ENCODE data around the gene ADISSP. TPM values are rescaled to one million over a fixed set of nuclear protein-coding genes. Genes with fewer than 3 reads are reported as not detected.

The ADISSP gene
- total and polyA plus RNA-seq, 2 of the 8 experiments (the other 6 are each of a cell fraction or from before 2014, with no cell fraction given), result 111 to 141 TPM

GRCh38 chr20:3748073-3748472 lies 19.5 kb downstream of the ADISSP start:
- FAIRE-seq (no peak), DNase-seq (ENCODE audit: low read depth in 1 of 2, low spot score in 2 of 2) (no peak)
- ChIA-PET POLR2A (ENCODE audit: partially characterized antibody) (interaction anchor here (0.8 to 1.6 kb wide), 5 partner anchors 9 to 75 kb away, joined by 3 to 6 read pairs (median 3); no protein-coding TSS in a partner anchor), CTCF (ENCODE audit: partially characterized antibody) (interaction anchor here (0.9 to 18.6 kb wide), 15 partner anchors 14 to 118 kb away, joined by 3 to 308 read pairs (median 12); partner anchors contain the start of genes ADISSP, CENPB, HSPA12B and SIGLEC1)
- Histone ChIP-seq H3K56ac (replicated peaks; ENCODE audit: insufficient read length, low read depth, low read length) (no peak overlapping the region), H4K8ac (ENCODE audit: extremely low read depth, insufficient read depth, low read length) (no peak overlapping the region), H3K79me2 (ENCODE audit: control insufficient read depth in 1 of 2, insufficient read depth in 2 of 2, low read length in 2 of 2) (no peaks in the 10 kb centered on the region), H4K5ac (ENCODE audit: insufficient read length, low read depth, low read length) (no peak overlapping the region), H3K14ac (ENCODE audit: insufficient read length) (no peak overlapping the region), H3K4me3 (ENCODE audit: extremely low read depth in 1 of 4, insufficient read depth in 2 of 4, low read depth in 3 of 4, low read length in 4 of 4) (no peak overlapping the region), H3K23me2 (ENCODE audit: low read depth, low read length) (peaks cover 25% of the 10 kb centered on the region), H3K23ac (ENCODE audit: insufficient read length) (no peak overlapping the region), H3K18ac (ENCODE audit: extremely low read depth, low read length) (no peak overlapping the region), H3K36me3 (ENCODE audit: control insufficient read depth in 2 of 4, insufficient read depth in 4 of 4, low read length in 3 of 4) (no peaks in the 10 kb centered on the region; a peak in 1 of 8 replicates), H2BK15ac (ENCODE audit: low read length) (no peak overlapping the region), H2AFZ (ENCODE audit: low read length) (no peak overlapping the region), H3K27me3 (replicated peaks in 1 of 4; ENCODE audit: control insufficient read depth in 3 of 4, extremely low read depth in 1 of 4, insufficient read depth in 3 of 4, low read length in 3 of 4) (peaks cover 4 to 26% (median 22%) of the 10 kb centered on the region in 4 experiments), H4K91ac (replicated peaks; ENCODE audit: insufficient read length, low read length) (no peak overlapping the region), H2BK20ac (ENCODE audit: low read length) (no peak overlapping the region), H3K4ac (replicated peaks; ENCODE audit: insufficient read length, low read depth, low read length) (no peak overlapping the region), H2BK5ac (ENCODE audit: low read depth, low read length) (no peak overlapping the region), H2BK12ac (ENCODE audit: low read depth, low read length) (no peak overlapping the region), H3K4me2 (ENCODE audit: insufficient read depth in 1 of 2, low read depth in 2 of 2, low read length in 2 of 2) (no peak overlapping the region), H3K9ac (replicated peaks in 1 of 4; ENCODE audit: extremely low read depth in 1 of 4, low read depth in 3 of 4, low read length in 3 of 4) (no peak overlapping the region), H4K20me1 (replicated peaks in 1 of 2; ENCODE audit: control insufficient read depth in 1 of 2, insufficient read depth in 2 of 2, low read length in 2 of 2) (peaks cover 2 to 13% of the 10 kb centered on the region in 2 experiments), H3K79me1 (ENCODE audit: low read depth, low read length) (no peaks in the 10 kb centered on the region), H3K27ac (ENCODE audit: low read depth, low read length) (no peak overlapping the region), H2BK120ac (replicated peaks; ENCODE audit: low read depth, low read length) (no peak overlapping the region), H2AK5ac (ENCODE audit: low read depth, low read length) (0 out of 2 replicates have a peak overlapping the region, but pooled peaks have one; percentile 10), H3K9me3 (ENCODE audit: insufficient read depth in 2 of 2, low read depth in 1 of 2, low read length in 1 of 2) (no peaks in the 10 kb centered on the region), H3K4me1 (replicated peaks in 1 of 4; ENCODE audit: control insufficient read depth in 3 of 4, insufficient read depth in 4 of 4, low read length in 3 of 4) (peaks cover 0 to 25% (median 8%) of the 10 kb centered on the region in 4 experiments; a peak in 6 of 7 replicates)
- 88% methylated on average over 16 of the region's 16 CpGs; no CpG with 5 or more reads in 1 of the 2 experiments for WGBS, 2 experiments (ENCODE audit: extremely low coverage in 1 of 2, insufficient coverage in 1 of 2, insufficient read length in 1 of 2, insufficient replicate concordance in 2 of 2, low coverage in 1 of 2, low lambda C conversion rate in 2 of 2, missing lambda C conversion rate in 1 of 2)
- TF ChIP-seq EP300 (IDR thresholded peaks at IDR 0.05; ENCODE audit: borderline replicate concordance in 1 of 2, low read depth in 2 of 2, low read length in 2 of 2), result no peak
- TF ChIP-seq CEBPB (IDR thresholded peaks at IDR 0.05; ENCODE audit: low read depth, low read length), result no peak
- TF ChIP-seq RBBP5 (IDR thresholded peaks at IDR 0.05; ENCODE audit: borderline replicate concordance, low read depth, low read length), result no peak
- TF ChIP-seq SP1 (IDR thresholded peaks at IDR 0.05; ENCODE audit: low read depth, low read length), result no peak
- no peak for TF ChIP-seq CHD2 (IDR thresholded peaks at IDR 0.05; ENCODE audit: low read length)
- TF ChIP-seq, protein P1, sequence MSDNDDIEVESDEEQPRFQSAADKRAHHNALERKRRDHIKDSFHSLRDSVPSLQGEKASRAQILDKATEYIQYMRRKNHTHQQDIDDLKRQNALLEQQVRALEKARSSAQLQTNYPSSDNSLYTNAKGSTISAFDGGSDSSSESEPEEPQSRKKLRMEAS (IDR thresholded peaks at IDR 0.05), result no peak
- TF ChIP-seq KDM4A (IDR thresholded peaks at IDR 0.05; ENCODE audit: low read depth, low read length, severe bottlenecking), result no peak
- TF ChIP-seq FOSL1 (IDR thresholded peaks at IDR 0.05; ENCODE audit: insufficient read depth, low read depth, low read length), result no peak
- TF ChIP-seq TAF1 (IDR thresholded peaks at IDR 0.05; ENCODE audit: low read depth, low read length), result no peak
- TF ChIP-seq GABPA (IDR thresholded peaks at IDR 0.05; ENCODE audit: borderline replicate concordance, insufficient read depth, low read length), result no peak
- no peak for TF ChIP-seq POLR2A (IDR thresholded peaks at IDR 0.05; ENCODE audit: control extremely low read depth in 1 of 2, low read depth in 2 of 2, low read length in 2 of 2)
- TF ChIP-seq SIN3A (conservative IDR thresholded peaks at IDR 0.05 in 1 of 2, IDR thresholded peaks at IDR 0.05 in 1 of 2; ENCODE audit: low read depth in 1 of 2, low read length in 2 of 2), result no peak
- no peak for TF ChIP-seq TAF7 (optimal IDR thresholded peaks at IDR 0.05; ENCODE audit: borderline replicate concordance, low read depth, low read length)
- no peak for TF ChIP-seq NRF1 (IDR thresholded peaks at IDR 0.05; ENCODE audit: low read depth, low read length)
